ENCODE results near the gene ZNF536.

- TF ChIP-seq CTCF (IDR thresholded peaks at IDR 0.05) (no peak), TCF12 (IDR thresholded peaks at IDR 0.05) (no peak), POLR2AphosphoS5 (IDR thresholded peaks at IDR 0.05; ENCODE audit: low read depth, low read length) (no peak), EP300 (IDR thresholded peaks at IDR 0.05; ENCODE audit: borderline replicate concordance in 1 of 2, low read depth in 1 of 2, low read length in 1 of 2) (no peak), NRF1 (IDR thresholded peaks at IDR 0.05; ENCODE audit: low read depth, low read length) (no peak), RAD21 (IDR thresholded peaks at IDR 0.05; ENCODE audit: low read length) (no peak), IRF3 (IDR thresholded peaks at IDR 0.05; ENCODE audit: low read depth, low read length) (no peak), SIN3A (IDR thresholded peaks at IDR 0.05; ENCODE audit: borderline replicate concordance, low read depth, low read length) (no peak), EZH2phosphoT487 (IDR thresholded peaks at IDR 0.05; ENCODE audit: borderline replicate concordance, low read depth) (no peak), ELF1 (IDR thresholded peaks at IDR 0.05) (no peak), ZBTB33 (IDR thresholded peaks at IDR 0.05; ENCODE audit: borderline replicate concordance, low read depth) (no peak)
These were observed 13.0 kb downstream of the ZNF536 start for GRCh38 chr19:30385174-30385573.
